ENCODE data around the gene NUDT22.

NUDT22 gene

GRCh38 chr11:64207256-64208085 is 18.6 kb upstream of the NUDT22 start:
- Histone ChIP-seq H3K4me3 (ENCODE audit: low read length) (peak overlapping the region; percentile 61), H3K4me1 (ENCODE audit: control insufficient read depth, insufficient read depth, low read length) (peaks cover 9% of the 10 kb centered on the region), H3K36me3 (ENCODE audit: control insufficient read depth, insufficient read depth, low read length, severe bottlenecking) (peaks cover 26% of the 10 kb centered on the region), H3K27me3 (replicated peaks; ENCODE audit: control insufficient read depth, insufficient read depth, low read length) (no peaks in the 10 kb centered on the region), H3K9me3 (ENCODE audit: control insufficient read depth, low read length) (no peaks in the 10 kb centered on the region), H3K9ac (ENCODE audit: low read length) (peak overlapping the region; percentile 74)
- no peak for DNase-seq (ENCODE audit: low read depth)

- H3K36me3 ChIP-seq (ENCODE audit: control insufficient read depth, insufficient read depth, low read length, severe bottlenecking): peaks cover 19% of the 10 kb centered on the region
- H3K27me3 ChIP-seq (replicated peaks; ENCODE audit: control insufficient read depth, insufficient read depth, low read length): no peaks in the 10 kb centered on the region
- no peak for DNase-seq (ENCODE audit: low read depth)
- peak overlapping the region; percentile 61 for H3K4me3 ChIP-seq (ENCODE audit: low read length)
- H3K9ac ChIP-seq (ENCODE audit: low read length): peak overlapping the region; percentile 74
- H3K9me3 ChIP-seq (ENCODE audit: control insufficient read depth, low read length): no peaks in the 10 kb centered on the region
- H3K4me1 ChIP-seq (ENCODE audit: control insufficient read depth, insufficient read depth, low read length): peaks cover 9% of the 10 kb centered on the region
Observed at GRCh38 chr11:64208086-64208795, 17.8 kb upstream of the NUDT22 start.

- DNase-seq (ENCODE audit: low read depth): no peak
- Histone ChIP-seq H3K27me3 (replicated peaks; ENCODE audit: control insufficient read depth, insufficient read depth, low read length) (no peaks in the 10 kb centered on the region), H3K4me1 (ENCODE audit: control insufficient read depth, insufficient read depth, low read length) (peaks cover 9% of the 10 kb centered on the region), H3K36me3 (ENCODE audit: control insufficient read depth, insufficient read depth, low read length, severe bottlenecking) (peaks cover 11% of the 10 kb centered on the region), H3K9me3 (ENCODE audit: control insufficient read depth, low read length) (no peaks in the 10 kb centered on the region), H3K4me3 (ENCODE audit: low read length) (no peak overlapping the region), H3K9ac (ENCODE audit: low read length) (no peak overlapping the region)
Observed at GRCh38 chr11:64208796-64209562, 17.1 kb upstream of the NUDT22 start.

- H3K4me1 ChIP-seq (ENCODE audit: control insufficient read depth, insufficient read depth, low read length): peaks cover 9% of the 10 kb centered on the region
- no peak overlapping the region for H3K9ac ChIP-seq (ENCODE audit: low read length)
- H3K27me3 ChIP-seq (replicated peaks; ENCODE audit: control insufficient read depth, insufficient read depth, low read length): no peaks in the 10 kb centered on the region
- H3K4me3 ChIP-seq (ENCODE audit: low read length): no peak overlapping the region
- no peaks in the 10 kb centered on the region for H3K9me3 ChIP-seq (ENCODE audit: control insufficient read depth, low read length)
- no peak for DNase-seq (ENCODE audit: low read depth)
- H3K36me3 ChIP-seq (ENCODE audit: control insufficient read depth, insufficient read depth, low read length, severe bottlenecking): peaks cover 8% of the 10 kb centered on the region
Observed at GRCh38 chr11:64209563-64209843, 16.6 kb upstream of the NUDT22 start.

GRCh38 chr11:64210301-64211020 is 15.6 kb upstream of the NUDT22 start:
- H3K36me3 ChIP-seq (ENCODE audit: control insufficient read depth, insufficient read depth, low read length, severe bottlenecking): peaks cover 5% of the 10 kb centered on the region
- H3K9me3 ChIP-seq (ENCODE audit: control insufficient read depth, low read length): no peaks in the 10 kb centered on the region
- H3K4me1 ChIP-seq (ENCODE audit: control insufficient read depth, insufficient read depth, low read length): peaks cover 16% of the 10 kb centered on the region
- no peak overlapping the region for H3K9ac ChIP-seq (ENCODE audit: low read length)
- H3K27me3 ChIP-seq (replicated peaks; ENCODE audit: control insufficient read depth, insufficient read depth, low read length): no peaks in the 10 kb centered on the region
- H3K4me3 ChIP-seq (ENCODE audit: low read length): no peak overlapping the region
- DNase-seq (ENCODE audit: low read depth): no peak

- no peaks in the 10 kb centered on the region for H3K9me3 ChIP-seq (ENCODE audit: control insufficient read depth, low read length)
- no peak overlapping the region for H3K9ac ChIP-seq (ENCODE audit: low read length)
- H3K27me3 ChIP-seq (replicated peaks; ENCODE audit: control insufficient read depth, insufficient read depth, low read length): no peaks in the 10 kb centered on the region
- no peak overlapping the region for H3K4me3 ChIP-seq (ENCODE audit: low read length)
- peaks cover 16% of the 10 kb centered on the region for H3K4me1 ChIP-seq (ENCODE audit: control insufficient read depth, insufficient read depth, low read length)
- no peak for DNase-seq (ENCODE audit: low read depth)
- H3K36me3 ChIP-seq (ENCODE audit: control insufficient read depth, insufficient read depth, low read length, severe bottlenecking): no peaks in the 10 kb centered on the region
Observed at GRCh38 chr11:64211181-64211872, 14.7 kb upstream of the NUDT22 start.

GRCh38 chr11:64216879-64217278 is 9.2 kb upstream of the NUDT22 start:
- H3K4me1 ChIP-seq (ENCODE audit: control insufficient read depth, insufficient read depth, low read length): peaks cover 7% of the 10 kb centered on the region
- H3K9me3 ChIP-seq (ENCODE audit: control insufficient read depth, low read length): no peaks in the 10 kb centered on the region
- no peaks in the 10 kb centered on the region for H3K27me3 ChIP-seq (replicated peaks; ENCODE audit: control insufficient read depth, insufficient read depth, low read length)
- no peak overlapping the region for H3K4me3 ChIP-seq (ENCODE audit: low read length)
- no peak for DNase-seq (ENCODE audit: low read depth)
- no peaks in the 10 kb centered on the region for H3K36me3 ChIP-seq (ENCODE audit: control insufficient read depth, insufficient read depth, low read length, severe bottlenecking)
- H3K9ac ChIP-seq (ENCODE audit: low read length): no peak overlapping the region

- Histone ChIP-seq H3K27me3 (replicated peaks; ENCODE audit: control insufficient read depth, insufficient read depth, low read length) (no peaks in the 10 kb centered on the region), H3K36me3 (ENCODE audit: control insufficient read depth, insufficient read depth, low read length, severe bottlenecking) (no peaks in the 10 kb centered on the region), H3K4me1 (ENCODE audit: control insufficient read depth, insufficient read depth, low read length) (peaks cover 7% of the 10 kb centered on the region), H3K4me3 (ENCODE audit: low read length) (no peak overlapping the region), H3K9ac (ENCODE audit: low read length) (no peak overlapping the region), H3K9me3 (ENCODE audit: control insufficient read depth, low read length) (no peaks in the 10 kb centered on the region)
- no peak for DNase-seq (ENCODE audit: low read depth)
Observed at GRCh38 chr11:64218628-64219353, 7.3 kb upstream of the NUDT22 start.

GRCh38 chr11:64219354-64219684 is 6.8 kb upstream of the NUDT22 start:
- DNase-seq (ENCODE audit: low read depth): no peak
- Histone ChIP-seq H3K9me3 (ENCODE audit: control insufficient read depth, low read length) (no peaks in the 10 kb centered on the region), H3K4me1 (ENCODE audit: control insufficient read depth, insufficient read depth, low read length) (peaks cover 7% of the 10 kb centered on the region), H3K36me3 (ENCODE audit: control insufficient read depth, insufficient read depth, low read length, severe bottlenecking) (no peaks in the 10 kb centered on the region), H3K4me3 (ENCODE audit: low read length) (no peak overlapping the region), H3K27me3 (replicated peaks; ENCODE audit: control insufficient read depth, insufficient read depth, low read length) (no peaks in the 10 kb centered on the region), H3K9ac (ENCODE audit: low read length) (no peak overlapping the region)

- no peak overlapping the region for H3K9ac ChIP-seq (ENCODE audit: low read length)
- no peak overlapping the region for H3K4me3 ChIP-seq (ENCODE audit: low read length)
- H3K36me3 ChIP-seq (ENCODE audit: control insufficient read depth, insufficient read depth, low read length, severe bottlenecking): no peaks in the 10 kb centered on the region
- H3K9me3 ChIP-seq (ENCODE audit: control insufficient read depth, low read length): no peaks in the 10 kb centered on the region
- H3K27me3 ChIP-seq (replicated peaks; ENCODE audit: control insufficient read depth, insufficient read depth, low read length): no peaks in the 10 kb centered on the region
- H3K4me1 ChIP-seq (ENCODE audit: control insufficient read depth, insufficient read depth, low read length): peaks cover 7% of the 10 kb centered on the region
- no peak for DNase-seq (ENCODE audit: low read depth)
Observed at GRCh38 chr11:64219755-64220154, 6.3 kb upstream of the NUDT22 start.
